Activated T-cell treated with anti-CD3 and anti-CD28 coated beads for 24 hours (primary cell): ENCODE results near the gene TNK2.
"Not testable (repeated sequence)": the region's sequence is repeated elsewhere in the genome, so short reads cannot be mapped to it uniquely, and the experiment has no call there.

Experiments used
- DNase-seq: peaks from one replicate; pipeline ENCODE4 v3.0.0-alpha.2; 2020; ENCODE audit warnings: low read depth

The TNK2 gene

GRCh38 chr3:195849322-195850074 is 58.9 kb downstream of the TNK2 start:
- no peak for DNase-seq

GRCh38 chr3:195847055-195847950 is 61.0 kb downstream of the TNK2 start:
- DNase-seq = no peak

GRCh38 chr3:195845483-195845882 is 62.9 kb downstream of the TNK2 start:
- no peak for DNase-seq

- DNase-seq = no peak
Observed at GRCh38 chr3:195844671-195845218, 63.6 kb downstream of the TNK2 start.

- DNase-seq = no peak
Observed at GRCh38 chr3:195839260-195840010, 68.9 kb downstream of the TNK2 start.

GRCh38 chr3:195838714-195839113 is 69.6 kb downstream of the TNK2 start:
- DNase-seq = no peak

- DNase-seq = no peak
Observed at GRCh38 chr3:195836476-195837135, 71.7 kb downstream of the TNK2 start.

GRCh38 chr3:195835791-195836190 is 72.6 kb downstream of the TNK2 start:
- no peak for DNase-seq

GRCh38 chr3:195834675-195835583 is 73.4 kb downstream of the TNK2 start:
- DNase-seq = no peak

- no peak for DNase-seq
Observed at GRCh38 chr3:195829897-195830254, 78.5 kb downstream of the TNK2 start.

- no peak for DNase-seq
Observed at GRCh38 chr3:195828762-195829161, 79.6 kb downstream of the TNK2 start.

GRCh38 chr3:195825857-195826804 is 82.2 kb downstream of the TNK2 start:
- DNase-seq = no peak

- no peak for DNase-seq
Observed at GRCh38 chr3:195825191-195825588, 83.2 kb downstream of the TNK2 start.

- not testable (repeated sequence) for DNase-seq
Observed at GRCh38 chr3:195824425-195825190, 83.7 kb downstream of the TNK2 start.

GRCh38 chr3:195823999-195824398 is 84.4 kb downstream of the TNK2 start:
- DNase-seq = no peak

- no peak for DNase-seq
Observed at GRCh38 chr3:195823280-195823679, 85.1 kb downstream of the TNK2 start.

GRCh38 chr3:195822131-195822696 is 86.1 kb downstream of the TNK2 start:
- no peak for DNase-seq

GRCh38 chr3:195821403-195822130 is 86.8 kb downstream of the TNK2 start:
- no peak for DNase-seq
